Fibroblast of lung (primary cell): Measurements from ENCODE around the gene C1orf210. TPM values are rescaled to one million over a fixed set of nuclear protein-coding genes. Genes with fewer than 3 reads are reported as not detected.

ENCODE experiments used
- DNase-seq, 2 donors: peaks; one replicate each; pipeline versions ENCODE4 v3.0.0 to v3.0.0-alpha.2; 2010; ENCODE audit warnings: low read depth in 2 of 2
- H2AFZ ChIP-seq: 2 replicates; pipeline ENCODE4 v1.5.1; 2012; ENCODE audit warnings: low read length, control low read depth, inconsistent platforms
- H3K27ac ChIP-seq: 2 replicates; pipeline ENCODE4 v1.5.1; 2011; ENCODE audit warnings: low read length, control low read depth; ENCODE audit not compliant: insufficient read depth
- H3K27me3 ChIP-seq: 2 replicates; pipeline ENCODE4 v1.5.1; 2011; ENCODE audit warnings: mild to moderate bottlenecking, low read length; ENCODE audit not compliant: control insufficient read depth, insufficient read depth
- H3K36me3 ChIP-seq: 2 replicates; pipeline ENCODE4 v1.5.1; 2011; ENCODE audit warnings: low read length; ENCODE audit not compliant: control insufficient read depth, insufficient read depth
- H3K4me1 ChIP-seq: 2 replicates; pipeline ENCODE4 v1.5.1; 2011; ENCODE audit warnings: low read length; ENCODE audit not compliant: control insufficient read depth, insufficient read depth; ENCODE audit errors: extremely low read depth
- H3K4me2 ChIP-seq: 2 replicates; pipeline ENCODE4 v1.5.1; 2011; ENCODE audit warnings: low read length, control low read depth; ENCODE audit not compliant: insufficient read depth; ENCODE audit errors: extremely low read depth
- H3K4me3 ChIP-seq, 4 experiments: fragments of 200-600 bp in 1 of 4; sonication (generic) in 1 of 4; replicated peaks in 1 of 4; 2 replicates each; pipeline ENCODE4 v1.5.1; 2011 to 2016; ENCODE audit warnings: low read length in 4 of 4, low read depth in 3 of 4, mild to moderate bottlenecking in 3 of 4, control low read depth in 2 of 4, inconsistent platforms in 1 of 4, mixed read lengths in 1 of 4; ENCODE audit not compliant: insufficient read depth in 1 of 4; ENCODE audit errors: control extremely low read depth in 1 of 4
- H3K79me2 ChIP-seq: 2 replicates; pipeline ENCODE4 v1.5.1; 2012; ENCODE audit warnings: mild to moderate bottlenecking, low read length, inconsistent platforms; ENCODE audit not compliant: control insufficient read depth, insufficient read depth
- H3K9ac ChIP-seq: 2 replicates; pipeline ENCODE4 v1.5.1; 2011; ENCODE audit warnings: mild to moderate bottlenecking, low read length, control low read depth; ENCODE audit not compliant: insufficient read depth
- H3K9me3 ChIP-seq: 2 replicates; pipeline ENCODE4 v1.5.1; 2012; ENCODE audit warnings: low read depth, low read length; ENCODE audit not compliant: control insufficient read depth, insufficient read depth
- H4K20me1 ChIP-seq: 2 replicates; pipeline ENCODE4 v1.5.1; 2011; ENCODE audit warnings: low read length; ENCODE audit not compliant: control insufficient read depth, insufficient read depth; ENCODE audit errors: extremely low read depth
- CTCF ChIP-seq, 2 donors: IDR thresholded peaks in 1 of 2; conservative IDR thresholded peaks in 1 of 2; 1 replicate in 1 of 2; 2 replicates in 1 of 2; pipeline ENCODE4 v1.5.1; 2011 to 2012; ENCODE audit warnings: low read length in 2 of 2, control low read depth in 1 of 2, inconsistent platforms in 1 of 2, low read depth in 1 of 2, mild to moderate bottlenecking in 1 of 2
- EZH2 ChIP-seq: IDR thresholded peaks from 2 replicates; pipeline ENCODE4 v1.5.1; 2012; ENCODE audit warnings: low read length, control low read depth, mild to moderate bottlenecking; ENCODE audit errors: missing control alignments
- polyA plus RNA-seq, 2 donors: library from polyadenylated mRNA; depleted of rRNA in 1 of 2; stranded (reverse) in 1 of 2; unstranded in 1 of 2; fragments of >200 nt; gene quantifications; 2 replicates each; pipeline ENCODE4 v1.2.1, GENCODE V29; 2011 to 2012; ENCODE audit warnings: missing spikeins in 1 of 2
- total RNA-seq: library from RNA; depleted of rRNA; stranded (reverse); fragments of >200 nt; gene quantifications from 2 replicates; pipeline ENCODE4 v1.2.1, GENCODE V29; 2014

Gene C1orf210
- total and polyA plus RNA-seq, 2 donors (not counting 1 experiment from before 2014, with no cell fraction given): not detected

DNA sequence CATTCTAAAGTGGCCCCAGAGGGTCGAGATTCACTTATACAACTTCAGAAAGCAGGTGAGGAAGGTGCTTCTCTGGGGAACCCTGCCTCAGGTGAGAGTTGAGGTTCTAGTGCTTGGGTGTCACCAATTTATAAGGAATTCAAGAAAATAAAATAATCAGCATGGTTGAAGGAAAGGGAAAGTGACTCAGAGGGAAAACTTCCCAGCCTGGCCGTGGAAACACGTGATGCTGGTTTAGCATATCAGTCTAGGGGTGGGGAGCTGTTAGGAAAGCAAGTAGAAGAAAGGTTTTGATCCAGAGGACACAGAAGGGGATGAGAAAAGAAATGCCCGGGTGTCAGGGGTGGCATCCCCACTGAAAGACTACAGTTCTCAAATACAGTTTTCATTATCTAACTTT is 53.3 kb downstream of the C1orf210 start:
- peak overlapping the region; percentile 9 for H3K27ac ChIP-seq
- H3K79me2 ChIP-seq: no peaks in the 10 kb centered on the region
- peak overlapping the region; percentile 54 for H3K4me2 ChIP-seq
- no peaks in the 10 kb centered on the region for H3K36me3 ChIP-seq
- TF ChIP-seq EZH2 (no peak), CTCF (conservative IDR thresholded peaks at IDR 0.05 in 1 of 2, IDR thresholded peaks at IDR 0.05 in 1 of 2; ENCODE audit: low read depth in 1 of 2, low read length in 2 of 2) (no peak)
- no peaks in the 10 kb centered on the region for H4K20me1 ChIP-seq
- no peaks in the 10 kb centered on the region for H3K9me3 ChIP-seq
- peak overlapping the region; percentile 75 for H2AFZ ChIP-seq
- peaks cover 9% of the 10 kb centered on the region for H3K4me1 ChIP-seq
- no peaks in the 10 kb centered on the region for H3K27me3 ChIP-seq
- no peak overlapping the region for H3K9ac ChIP-seq
- H3K4me3 ChIP-seq: no peak overlapping the region
- DNase-seq: peak; percentile 69 to 79

Other genes starting within 250 kb of the C1orf210 start
- 39.1 and 44.4 TPM in 2 replicates for gene EBNA1BP2, start 113.3 kb downstream of the C1orf210 start, total RNA-seq
- 52.4 and 81.5 TPM in 2 replicates for gene EBNA1BP2, start 113.3 kb downstream of the C1orf210 start, polyA plus RNA-seq
- under 0.01 and 0.17 TPM in 2 replicates for gene CFAP57, start 113.3 kb downstream of the C1orf210 start, total RNA-seq
- gene CFAP57, start 113.3 kb downstream of the C1orf210 start, polyA plus RNA-seq: 0.09 and 0.22 TPM in 2 replicates
- gene TMEM125, start 15.6 kb downstream of the C1orf210 start, total RNA-seq: not detected in 2 replicates
- gene TMEM125, start 15.6 kb downstream of the C1orf210 start, polyA plus RNA-seq: 0.03 TPM in 1 of 2 replicates, not detected in the other
- gene TIE1, start 15.4 kb upstream of the C1orf210 start, total RNA-seq: 0.26 TPM in 1 of 2 replicates, not detected in the other
- gene TIE1, start 15.4 kb upstream of the C1orf210 start, polyA plus RNA-seq: 0.01 and 0.02 TPM in 2 replicates
- gene MPL, start 52.2 kb upstream of the C1orf210 start, total RNA-seq: not detected in 2 replicates
- gene MPL, start 52.2 kb upstream of the C1orf210 start, polyA plus RNA-seq: not detected in 2 replicates
- 1.3 and 24.1 TPM in 2 replicates for gene CDC20, start 73.4 kb upstream of the C1orf210 start, total RNA-seq
- gene CDC20, start 73.4 kb upstream of the C1orf210 start, polyA plus RNA-seq: 16.7 and 88.0 TPM in 2 replicates
- 33.4 and 65.2 TPM in 2 replicates for gene ELOVL1, start 82.4 kb upstream of the C1orf210 start, total RNA-seq
- 172 and 203 TPM in 2 replicates for gene ELOVL1, start 82.4 kb upstream of the C1orf210 start, polyA plus RNA-seq
- 56.2 and 69.2 TPM in 2 replicates for gene MED8, start 104.2 kb upstream of the C1orf210 start, total RNA-seq
- 45.8 and 49.7 TPM in 2 replicates for gene MED8, start 104.2 kb upstream of the C1orf210 start, polyA plus RNA-seq
- gene SZT2, start 104.3 kb upstream of the C1orf210 start, total RNA-seq: 17.2 and 26.9 TPM in 2 replicates
- gene SZT2, start 104.3 kb upstream of the C1orf210 start, polyA plus RNA-seq: 7.1 and 8.5 TPM in 2 replicates
- gene HYI, start 168.3 kb upstream of the C1orf210 start, total RNA-seq: 30.8 and 36.5 TPM in 2 replicates
- 24.6 and 26.3 TPM in 2 replicates for gene HYI, start 168.3 kb upstream of the C1orf210 start, polyA plus RNA-seq
- gene PTPRF, start 245.3 kb upstream of the C1orf210 start, total RNA-seq: 23.9 and 45.2 TPM in 2 replicates
- gene PTPRF, start 245.3 kb upstream of the C1orf210 start, polyA plus RNA-seq: 39.5 and 52.0 TPM in 2 replicates